Smooth muscle cell (in vitro differentiated cells): ENCODE measurements around the gene GPC6. TPM values are rescaled to one million over a fixed set of nuclear protein-coding genes. Genes with fewer than 3 reads are reported as not detected.
A peak's percentile ranks its signal among the peaks of the same experiment; 100 is the strongest.

Experiments used
- DNase-seq: peaks from one replicate; lab custom pipeline; 2025; ENCODE audit not compliant: unreplicated experiment; lab: John Stamatoyannopoulos, UW
- H2AFZ ChIP-seq: fragments of 200-600 bp; sonication (generic); 2 replicates; pipeline ENCODE4 v1.6.0; 2016; ENCODE audit warnings: antibody characterized with exemption, low read depth, mild to moderate bottlenecking
- H3F3A ChIP-seq: fragments of 200-600 bp; sonication (generic); 2 replicates; pipeline ENCODE4 v1.6.0; 2017; ENCODE audit warnings: antibody characterized with exemption, low read depth
- H3K27ac ChIP-seq: fragments of 200-600 bp; sonication (generic); 2 replicates; pipeline ENCODE4 v1.5.1; 2016; ENCODE audit warnings: low read depth, mild to moderate bottlenecking
- H3K27me3 ChIP-seq: fragments of 200-600 bp; sonication (generic); 2 replicates; pipeline ENCODE4 v1.6.1; 2016; ENCODE audit warnings: low read depth, mild to moderate bottlenecking
- H3K36me3 ChIP-seq: fragments of 200-600 bp; sonication (generic); 2 replicates; pipeline ENCODE4 v1.5.1; 2016; ENCODE audit warnings: low read depth
- H3K4me1 ChIP-seq: fragments of 200-600 bp; sonication (generic); 2 replicates; pipeline ENCODE4 v1.5.1; 2016; ENCODE audit warnings: low read depth
- H3K4me2 ChIP-seq: fragments of 200-600 bp; sonication (generic); 2 replicates; pipeline ENCODE4 v1.6.0; 2016; ENCODE audit warnings: mild to moderate bottlenecking
- H3K4me3 ChIP-seq: fragments of 200-600 bp; sonication (generic); 2 replicates; pipeline ENCODE4 v1.5.1; 2016; ENCODE audit warnings: mild to moderate bottlenecking
- H3K79me2 ChIP-seq: fragments of 200-600 bp; sonication (generic); 2 replicates; pipeline ENCODE4 v1.6.0; 2016; ENCODE audit warnings: low read depth, mild to moderate bottlenecking
- H3K9ac ChIP-seq: fragments of 200-600 bp; sonication (generic); 2 replicates; pipeline ENCODE4 v1.6.0; 2016; ENCODE audit warnings: low read depth
- H3K9me3 ChIP-seq: fragments of 200-600 bp; sonication (generic); replicated peaks from 2 replicates; pipeline ENCODE4 v1.5.1; 2016; ENCODE audit warnings: low read depth
- H4K20me1 ChIP-seq: fragments of 200-600 bp; sonication (generic); 2 replicates; pipeline ENCODE4 v1.6.0; 2016; ENCODE audit warnings: low read depth
- WGBS: methylation state at CpG from one replicate; pipeline ENCODE4 v1.1.7; 2016; ENCODE audit warnings: low lambda C conversion rate; 5-methylcytosine and 5-hydroxymethylcytosine counted together
- polyA plus RNA-seq: library from polyadenylated mRNA; unstranded; fragments of >200 nt; fragmentation: Nextera tagmentation; extraction: Ambion mirVana; gene quantifications from 2 replicates; pipeline ENCODE4 v1.2.1, GENCODE V29; 2016
- total RNA-seq: library from RNA; depleted of rRNA; stranded (reverse); fragments of >200 nt; gene quantifications from 2 replicates; pipeline ENCODE4 v1.2.3, GENCODE V29; 2014
- TF ChIP-seq, protein P1 (sequence below): fragments of 200-600 bp; sonication (generic); IDR thresholded peaks from 2 replicates; pipeline ENCODE4 v1.5.1; 2017; ENCODE audit warnings: borderline replicate concordance, mild to moderate bottlenecking, antibody characterized with exemption; ENCODE audit not compliant: insufficient read depth, poor library complexity, severe bottlenecking

GPC6 gene
- total and polyA plus RNA-seq, 2 experiments from 2014 or later: 19.7 to 68.5 TPM

DNA sequence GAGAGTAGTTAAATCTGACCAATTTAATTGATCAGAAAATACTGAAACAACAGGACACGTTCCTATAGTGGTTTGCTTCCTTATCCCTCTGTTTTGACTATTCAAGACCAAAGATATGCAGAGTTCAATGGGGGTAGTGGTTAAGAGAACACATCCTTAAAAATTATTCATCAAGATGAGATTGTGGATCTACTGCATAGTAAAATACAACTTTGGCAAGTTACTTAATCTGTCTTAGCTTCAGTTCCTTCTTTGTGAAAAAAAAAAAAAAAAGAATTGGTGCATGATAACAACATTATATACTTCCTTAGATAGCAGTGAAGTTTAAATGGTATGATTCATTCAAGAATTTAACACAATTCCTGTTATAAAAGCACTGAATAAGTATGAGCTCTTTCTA, 700.8 kb downstream of the GPC6 start:
- Histone ChIP-seq H2AFZ (no peak overlapping the region), H3K4me1 (no peaks in the 10 kb centered on the region), H3K36me3 (no peaks in the 10 kb centered on the region), H3K9me3 (no peaks in the 10 kb centered on the region), H3K9ac (no peak overlapping the region), H3K79me2 (no peaks in the 10 kb centered on the region), H3K27ac (no peak overlapping the region), H3K4me3 (no peak overlapping the region), H3F3A (no peaks in the 10 kb centered on the region), H3K4me2 (peak overlapping the region; percentile 26), H3K27me3 (no peaks in the 10 kb centered on the region), H4K20me1 (no peaks in the 10 kb centered on the region)
- TF ChIP-seq, protein P1, sequence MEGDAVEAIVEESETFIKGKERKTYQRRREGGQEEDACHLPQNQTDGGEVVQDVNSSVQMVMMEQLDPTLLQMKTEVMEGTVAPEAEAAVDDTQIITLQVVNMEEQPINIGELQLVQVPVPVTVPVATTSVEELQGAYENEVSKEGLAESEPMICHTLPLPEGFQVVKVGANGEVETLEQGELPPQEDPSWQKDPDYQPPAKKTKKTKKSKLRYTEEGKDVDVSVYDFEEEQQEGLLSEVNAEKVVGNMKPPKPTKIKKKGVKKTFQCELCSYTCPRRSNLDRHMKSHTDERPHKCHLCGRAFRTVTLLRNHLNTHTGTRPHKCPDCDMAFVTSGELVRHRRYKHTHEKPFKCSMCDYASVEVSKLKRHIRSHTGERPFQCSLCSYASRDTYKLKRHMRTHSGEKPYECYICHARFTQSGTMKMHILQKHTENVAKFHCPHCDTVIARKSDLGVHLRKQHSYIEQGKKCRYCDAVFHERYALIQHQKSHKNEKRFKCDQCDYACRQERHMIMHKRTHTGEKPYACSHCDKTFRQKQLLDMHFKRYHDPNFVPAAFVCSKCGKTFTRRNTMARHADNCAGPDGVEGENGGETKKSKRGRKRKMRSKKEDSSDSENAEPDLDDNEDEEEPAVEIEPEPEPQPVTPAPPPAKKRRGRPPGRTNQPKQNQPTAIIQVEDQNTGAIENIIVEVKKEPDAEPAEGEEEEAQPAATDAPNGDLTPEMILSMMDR: no peak
- 52% methylated on average over 1 of the region's 1 CpG for WGBS
- no peak for DNase-seq

DNA sequence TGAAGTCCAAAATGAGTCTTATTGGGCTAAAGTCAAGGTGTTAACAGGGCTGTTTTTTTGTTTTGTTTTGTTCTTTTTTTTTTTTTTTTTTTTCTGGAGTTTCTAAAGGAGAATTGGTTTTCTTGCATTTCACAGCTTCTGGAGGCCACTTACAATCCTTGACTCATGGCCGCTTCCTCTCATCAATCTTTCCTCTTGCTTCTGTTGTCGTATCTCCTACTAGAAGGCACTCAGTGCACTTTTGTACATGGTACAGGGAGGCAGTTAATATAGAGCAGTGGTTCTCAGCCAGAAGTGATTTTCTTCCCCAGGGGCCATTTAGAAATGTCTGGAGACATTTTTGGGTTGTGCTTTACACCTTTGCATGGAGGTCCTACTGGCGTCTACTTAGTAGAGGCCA, 706.3 kb downstream of the GPC6 start:
- 88% methylated on average over 3 of the region's 3 CpGs for WGBS
- no peak overlapping the region for H2AFZ ChIP-seq

DNA sequence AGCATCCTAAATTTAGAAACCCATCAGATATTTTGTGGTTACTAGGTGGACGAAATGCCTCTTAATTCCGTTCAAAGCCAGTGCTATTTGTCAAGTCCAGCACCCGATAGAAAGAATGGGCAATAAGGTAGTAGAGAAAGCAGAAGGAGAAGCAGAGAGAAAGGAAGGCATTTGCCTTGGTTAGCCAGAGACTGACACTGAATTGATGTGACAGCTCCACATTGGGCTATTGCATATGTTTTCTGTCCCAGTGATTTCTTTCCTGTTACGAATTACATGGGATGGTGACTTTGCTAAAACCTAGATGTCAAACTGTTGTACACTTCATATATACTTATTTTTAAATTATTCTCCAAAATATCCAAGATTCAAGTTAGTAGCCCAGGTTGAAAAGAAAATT, 710.3 kb downstream of the GPC6 start:
- Histone ChIP-seq H3K4me2 (no peak overlapping the region), H2AFZ (no peak overlapping the region), H3K4me3 (no peak overlapping the region), H3K9me3 (no peaks in the 10 kb centered on the region), H3K9ac (no peak overlapping the region), H4K20me1 (no peaks in the 10 kb centered on the region), H3K36me3 (no peaks in the 10 kb centered on the region), H3K27ac (no peak overlapping the region), H3K27me3 (no peaks in the 10 kb centered on the region), H3K4me1 (no peaks in the 10 kb centered on the region), H3F3A (no peaks in the 10 kb centered on the region), H3K79me2 (no peaks in the 10 kb centered on the region)
- DNase-seq: no peak
- 68% methylated on average over 4 of the region's 4 CpGs for WGBS
- TF ChIP-seq, protein P1: no peak

More for the DNA sequence above, 706.3 kb downstream of the GPC6 start:
- Histone ChIP-seq H3K4me3 (no peak overlapping the region), H3K4me2 (no peak overlapping the region), H3K27me3 (no peaks in the 10 kb centered on the region), H3K4me1 (no peaks in the 10 kb centered on the region), H3K9me3 (no peaks in the 10 kb centered on the region), H3K36me3 (no peaks in the 10 kb centered on the region), H3K27ac (no peak overlapping the region), H3K79me2 (no peaks in the 10 kb centered on the region), H3F3A (no peaks in the 10 kb centered on the region), H3K9ac (no peak overlapping the region), H4K20me1 (no peaks in the 10 kb centered on the region)
- DNase-seq: no peak
- TF ChIP-seq, protein P1: no peak

DNA sequence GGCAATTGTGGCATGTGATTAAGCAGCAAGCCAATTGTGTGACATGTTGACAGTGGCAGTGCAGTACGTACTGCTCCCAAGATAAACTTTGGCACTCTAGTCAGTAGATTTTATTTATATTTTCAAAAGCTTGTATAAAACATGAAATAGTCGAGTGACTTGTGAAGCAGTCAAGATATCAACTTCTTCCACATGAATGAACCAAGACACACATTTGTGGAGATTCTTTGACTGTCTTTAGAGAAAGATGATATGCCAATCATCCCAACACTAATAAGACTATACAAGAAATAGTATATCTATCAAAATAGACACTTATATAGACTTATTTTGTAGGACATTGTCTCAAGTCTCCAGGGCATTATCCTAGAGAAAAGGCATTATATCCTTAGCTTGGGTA, 714.8 kb downstream of the GPC6 start:
- H3K27me3 ChIP-seq: no peaks in the 10 kb centered on the region
- TF ChIP-seq, protein P1: no peak
- H3K9ac ChIP-seq: no peak overlapping the region
- no peaks in the 10 kb centered on the region for H3K36me3 ChIP-seq
- H4K20me1 ChIP-seq: no peaks in the 10 kb centered on the region
- H2AFZ ChIP-seq: no peak overlapping the region
- H3K4me1 ChIP-seq: no peaks in the 10 kb centered on the region
- DNase-seq: no peak
- no peak overlapping the region for H3K27ac ChIP-seq
- WGBS: 79% methylated on average over 2 of the region's 2 CpGs
- H3K79me2 ChIP-seq: no peaks in the 10 kb centered on the region
- H3K9me3 ChIP-seq: no peaks in the 10 kb centered on the region
- H3F3A ChIP-seq: no peaks in the 10 kb centered on the region
- no peak overlapping the region for H3K4me2 ChIP-seq
- no peak overlapping the region for H3K4me3 ChIP-seq
